GM10847 (cell line): Measurements from ENCODE around the gene ATP1A3.

Source experiments
- POLR2A ChIP-seq: IDR thresholded peaks from 2 replicates; pipeline ENCODE4 v1.6.1; 2011; ENCODE audit not compliant: insufficient read length; ENCODE audit errors: extremely low read depth

ATP1A3 gene

DNA sequence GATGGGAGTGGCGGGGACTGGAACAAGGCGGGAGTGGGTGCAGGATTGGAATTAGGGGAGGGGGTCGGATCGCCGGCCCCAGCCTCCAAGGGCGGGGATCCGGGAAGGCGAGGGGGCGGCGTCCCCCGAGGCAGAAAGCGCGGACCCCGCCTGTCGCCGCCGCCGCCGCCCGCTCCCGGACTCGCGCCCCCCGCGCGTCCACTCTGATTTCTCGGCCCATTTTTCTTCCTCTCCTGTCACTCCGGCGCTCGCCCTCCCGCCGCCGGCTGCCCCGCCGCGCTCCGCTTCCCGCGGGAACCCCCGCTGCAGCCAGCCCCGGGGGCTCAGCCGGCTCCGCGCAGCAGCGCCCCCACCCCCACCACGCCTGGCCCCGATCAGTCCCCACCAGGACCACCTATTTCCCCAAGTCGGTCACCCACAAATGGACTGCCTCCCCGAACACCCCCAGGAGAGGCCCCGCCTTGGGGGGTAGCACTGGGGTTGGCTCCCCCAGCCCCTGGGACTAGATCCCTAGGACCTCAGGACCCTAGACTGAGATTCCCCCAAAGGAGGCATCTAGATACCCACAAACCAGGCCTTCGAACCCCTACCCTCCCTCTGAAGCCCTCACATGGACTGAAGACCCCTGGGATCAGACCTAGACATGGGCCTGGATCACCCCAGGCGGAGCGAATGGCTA lies 53.2 kb downstream of the ATP1A3 start:
- no peak for TF ChIP-seq POLR2A

DNA sequence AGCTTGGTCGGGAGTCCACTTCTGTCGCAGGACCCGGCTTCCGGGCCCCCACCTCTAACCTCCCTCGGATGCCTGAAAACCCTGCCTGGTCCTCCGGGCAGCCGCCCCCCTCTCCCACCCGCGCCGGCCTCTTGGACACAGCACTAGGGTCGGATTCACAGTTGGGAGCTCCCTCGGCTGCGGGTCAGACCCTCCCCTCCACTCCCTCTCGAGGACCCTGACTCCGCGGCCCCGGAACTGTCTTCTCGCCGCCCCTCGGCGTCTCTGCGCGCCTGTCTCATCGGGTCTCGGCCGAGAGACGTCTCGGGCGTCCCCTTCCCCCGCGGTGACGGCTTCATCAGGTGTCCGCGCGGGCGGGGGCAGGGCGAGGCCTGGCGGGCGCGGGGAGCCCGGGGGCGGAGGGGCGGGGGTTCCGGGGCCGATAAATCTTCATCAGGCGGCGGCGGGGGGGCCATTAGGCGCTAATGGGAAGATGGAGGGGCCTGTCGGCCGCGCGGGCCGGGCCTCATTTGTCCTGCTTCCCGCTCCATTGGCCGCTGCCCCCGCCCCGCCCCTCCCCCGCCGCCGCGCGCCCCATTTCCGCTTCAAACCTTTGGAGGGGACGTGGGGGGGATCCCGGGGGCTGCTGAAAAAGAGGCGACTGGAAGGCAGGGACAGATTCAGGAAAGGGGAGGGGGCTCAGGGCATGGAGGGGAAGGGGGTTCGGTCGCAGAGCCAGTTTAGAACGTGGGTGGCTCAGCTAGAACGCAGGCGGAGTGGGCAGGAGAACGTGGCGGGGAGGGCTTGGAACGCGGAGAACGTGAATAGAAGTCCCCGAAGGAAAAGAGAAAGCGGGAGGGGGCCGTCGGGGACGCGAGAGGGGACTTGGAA lies 53.9 kb downstream of the ATP1A3 start:
- TF ChIP-seq POLR2A, result no peak

DNA sequence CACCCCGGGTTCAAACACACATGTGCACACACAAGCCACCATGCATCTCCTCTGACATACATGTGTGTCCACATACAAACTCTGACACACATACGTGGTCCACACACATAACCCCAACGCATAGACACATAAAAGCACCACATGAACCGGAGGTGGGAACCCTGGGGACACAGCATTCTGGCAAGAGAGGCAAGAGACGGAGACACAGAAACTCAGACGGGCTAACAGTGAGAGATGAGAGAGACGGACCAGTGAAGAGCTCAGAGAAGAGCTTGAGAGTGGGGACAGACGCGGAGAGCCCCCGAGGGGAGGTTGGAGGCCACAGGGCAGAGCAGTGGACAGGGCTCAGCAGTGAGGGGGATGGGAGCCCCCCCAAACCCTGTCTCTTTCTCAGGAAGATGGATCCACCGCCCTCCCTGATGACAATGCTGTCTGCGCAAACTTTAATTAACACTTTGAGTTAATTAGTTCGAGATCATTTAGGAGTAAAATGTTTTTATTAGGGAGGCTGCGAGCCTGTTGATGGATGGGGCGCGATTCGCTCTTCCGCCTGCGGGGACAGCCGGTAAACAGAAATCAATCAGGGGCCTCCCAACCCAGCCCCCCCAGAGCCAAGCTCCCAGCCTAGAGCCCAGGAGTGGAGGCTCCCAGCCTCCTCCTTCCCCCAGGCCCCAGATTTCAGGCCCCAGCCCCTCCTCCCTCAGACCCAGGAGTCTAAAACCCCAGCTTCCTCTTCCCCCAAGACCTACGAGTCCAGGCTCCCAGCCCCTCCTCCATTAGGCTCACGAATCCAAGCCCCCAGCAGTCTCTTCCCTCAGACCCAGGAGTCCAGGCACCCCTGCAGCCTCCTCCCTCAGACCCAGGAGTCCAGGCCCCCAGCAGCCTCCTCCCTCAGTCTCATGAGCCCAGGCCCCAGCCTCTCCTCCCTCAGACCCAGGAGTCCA lies 56.2 kb downstream of the ATP1A3 start:
- no peak for TF ChIP-seq POLR2A

DNA sequence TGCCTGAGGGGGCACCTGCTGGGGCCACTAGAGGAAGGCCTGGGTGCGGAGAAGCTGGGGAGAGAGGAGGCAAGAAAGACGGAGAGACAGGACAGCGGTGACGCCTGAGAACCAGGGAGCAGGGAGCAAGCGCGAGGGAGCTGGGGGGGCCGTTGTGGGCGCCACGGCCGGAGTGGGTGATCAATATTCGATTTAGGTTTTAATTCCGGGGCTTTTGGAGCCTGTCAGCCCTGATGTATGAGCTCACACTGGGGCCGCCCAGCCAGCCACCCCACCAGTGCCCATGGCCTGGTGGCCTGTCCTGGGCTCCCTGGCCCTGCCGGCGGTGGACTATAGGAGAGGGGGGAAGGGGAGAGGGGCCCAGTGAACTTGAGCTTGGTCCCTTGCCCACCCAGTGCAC lies 57.1 kb downstream of the ATP1A3 start:
- no peak for TF ChIP-seq POLR2A

DNA sequence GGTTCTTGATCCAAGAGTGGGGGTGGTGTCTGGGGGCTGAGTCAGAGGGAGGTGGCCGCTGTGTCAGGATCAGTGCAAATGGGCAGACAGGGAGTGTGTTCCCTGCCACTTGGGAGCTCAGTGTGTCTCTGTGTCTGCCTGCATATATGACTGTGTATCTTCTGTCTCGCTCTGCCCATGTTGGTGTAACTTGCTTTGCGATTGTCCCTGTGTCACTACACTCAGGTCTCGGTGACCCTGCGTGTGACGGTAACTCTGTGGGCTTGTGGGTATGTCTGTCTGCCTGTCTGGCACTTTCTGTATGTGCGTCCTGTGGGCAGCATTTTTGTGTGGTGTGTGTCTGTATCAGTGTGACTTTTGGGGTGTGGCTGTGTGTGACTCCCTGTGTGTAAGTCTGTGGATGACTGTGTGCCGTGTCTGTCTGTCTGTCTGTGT lies 57.6 kb downstream of the ATP1A3 start:
- TF ChIP-seq POLR2A, result no peak

DNA sequence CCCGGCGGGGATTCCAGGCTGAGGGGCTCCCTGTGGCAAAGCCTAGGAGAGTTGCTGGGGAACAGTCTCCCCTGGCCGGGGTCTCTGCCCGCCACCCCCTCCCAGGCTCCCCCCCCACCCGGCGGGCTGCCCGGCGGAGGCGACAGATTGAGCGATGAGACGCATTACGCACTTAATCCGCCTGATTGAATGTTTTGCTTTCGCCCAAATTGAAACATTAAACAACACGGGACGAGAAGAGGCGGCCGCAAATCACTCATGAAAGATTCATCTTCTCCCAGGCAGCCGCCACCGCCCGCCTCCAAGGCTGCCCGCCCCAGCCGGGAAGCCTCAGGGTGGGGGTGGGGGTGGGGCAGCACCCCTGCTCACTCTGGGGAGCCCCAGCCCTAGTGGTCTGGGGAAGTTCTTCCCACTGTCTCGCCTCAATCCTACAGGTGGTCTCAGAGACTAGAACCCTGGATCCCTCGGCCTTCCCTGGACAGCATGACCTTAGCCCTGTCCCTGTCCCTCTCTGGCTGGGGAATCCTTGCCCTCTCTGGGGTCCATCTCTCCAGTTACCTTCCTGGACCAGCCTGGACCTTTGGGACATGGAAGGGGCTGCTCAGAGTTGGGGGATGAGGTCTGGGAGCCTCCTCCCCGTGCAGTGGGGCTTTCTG lies 58.1 kb downstream of the ATP1A3 start:
- no peak for TF ChIP-seq POLR2A

DNA sequence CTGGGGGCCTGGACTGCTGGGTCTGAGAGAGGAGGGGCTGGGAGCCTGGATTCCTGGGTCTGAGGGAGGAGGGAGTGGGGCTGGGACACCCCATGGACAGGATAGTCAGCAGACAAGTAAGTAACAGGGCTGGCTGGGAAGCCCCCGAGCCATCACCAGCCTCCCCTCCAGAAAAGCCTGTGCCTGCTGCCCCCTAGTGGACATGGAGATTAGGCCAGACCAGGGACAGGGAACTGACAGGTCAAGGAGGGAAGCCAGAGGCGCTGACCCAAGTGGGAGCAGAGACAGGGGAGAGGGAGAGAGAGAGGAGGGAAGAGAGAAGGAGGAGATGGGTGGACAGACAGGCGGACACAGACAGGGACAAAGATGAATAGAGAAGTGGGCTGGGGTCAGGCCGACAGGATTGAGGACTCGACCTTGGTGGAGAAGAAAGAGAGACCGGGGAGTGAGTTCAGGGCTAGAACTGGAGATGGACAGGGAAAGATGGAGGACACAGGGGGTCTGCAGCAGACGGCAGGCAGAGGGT lies 59.1 kb downstream of the ATP1A3 start:
- TF ChIP-seq POLR2A, result no peak

DNA sequence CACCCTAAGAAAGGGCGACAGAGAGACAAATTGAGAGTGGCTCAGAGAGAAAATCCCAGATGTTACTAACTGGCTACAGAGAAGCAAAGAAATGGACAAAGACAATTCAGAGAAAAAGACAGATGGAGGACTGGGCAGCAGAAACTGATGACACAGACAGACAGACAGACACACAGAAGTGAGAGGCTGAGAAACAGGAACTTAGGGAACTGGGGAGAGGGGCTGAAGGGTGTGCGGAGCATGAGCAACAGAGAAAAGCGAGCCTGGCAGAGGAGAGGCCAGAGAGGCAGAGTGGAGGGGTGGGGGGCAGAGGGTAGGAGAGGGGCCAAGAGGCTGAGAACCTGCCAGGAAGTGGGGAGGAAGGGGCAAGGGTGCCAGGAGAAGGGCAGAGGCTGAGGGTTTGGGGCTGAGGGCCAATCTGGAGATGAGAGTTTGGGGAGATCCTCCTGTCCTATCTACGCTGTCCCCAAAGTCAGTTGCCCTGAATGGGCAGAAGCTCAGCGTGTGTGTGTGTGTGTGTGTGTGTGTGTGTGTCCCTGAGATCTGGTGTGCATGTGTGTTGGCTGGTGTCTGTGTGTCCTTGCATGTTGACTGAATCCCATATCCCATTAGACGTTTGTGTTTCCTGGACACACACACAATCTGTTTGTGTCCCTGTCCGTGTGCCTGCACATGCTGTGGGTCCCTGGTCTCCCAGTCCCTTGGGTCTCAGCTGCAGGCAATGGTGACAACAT lies 60.2 kb downstream of the ATP1A3 start:
- TF ChIP-seq POLR2A, result no peak

DNA sequence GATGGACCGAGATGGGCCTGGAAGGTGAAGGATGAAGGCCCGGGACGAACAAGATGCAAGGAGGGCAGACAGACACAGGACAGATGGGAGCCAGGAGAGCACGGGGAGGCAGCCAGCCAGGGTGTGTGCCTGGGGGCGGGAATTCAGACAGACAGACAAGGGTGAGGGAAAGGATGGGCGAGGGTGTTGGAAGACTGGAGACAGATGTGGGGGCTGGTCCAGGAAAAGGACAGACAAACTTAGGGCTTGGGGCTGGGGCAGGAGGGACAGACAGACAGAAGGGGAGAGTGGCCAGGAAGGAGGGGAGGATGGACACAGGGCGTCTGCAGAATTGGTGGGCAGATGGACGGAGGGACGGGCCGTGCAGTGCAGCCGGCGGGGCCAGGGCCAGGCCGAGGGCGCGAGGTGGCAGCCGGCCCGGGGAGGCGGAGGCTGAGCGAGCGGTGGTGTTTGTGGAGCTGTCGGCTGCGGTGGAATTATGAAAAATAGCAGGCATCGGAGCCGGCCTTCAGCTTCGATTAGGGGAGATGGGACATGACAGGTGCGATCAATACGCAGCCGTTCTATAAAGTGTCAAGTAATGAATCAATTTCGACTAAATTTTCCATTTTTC lies 61.2 kb downstream of the ATP1A3 start:
- TF ChIP-seq POLR2A, result no peak

DNA sequence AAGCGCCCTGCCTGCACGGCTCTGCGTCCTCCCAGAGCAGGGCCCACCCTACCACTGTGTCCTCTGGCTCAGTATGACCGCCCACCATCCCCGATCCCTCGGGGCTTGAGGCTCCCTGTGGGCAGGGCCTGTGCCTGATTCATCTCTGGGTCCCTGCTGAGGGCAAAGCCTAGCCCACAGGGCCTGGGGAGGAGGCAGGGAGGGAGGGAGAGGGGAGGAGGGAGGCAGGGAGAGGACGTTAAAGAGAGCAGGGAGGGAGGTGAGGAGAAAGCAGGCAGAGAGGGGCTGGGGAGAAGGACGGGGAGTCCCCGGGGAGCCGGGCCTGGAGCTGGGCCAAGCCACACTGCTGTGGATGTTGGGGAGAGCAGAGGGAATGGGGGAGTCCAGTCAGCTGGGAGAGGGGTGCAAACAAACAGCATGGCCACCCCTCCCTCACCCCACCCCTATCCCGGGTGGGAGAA lies 61.7 kb downstream of the ATP1A3 start:
- TF ChIP-seq POLR2A, result no peak

DNA sequence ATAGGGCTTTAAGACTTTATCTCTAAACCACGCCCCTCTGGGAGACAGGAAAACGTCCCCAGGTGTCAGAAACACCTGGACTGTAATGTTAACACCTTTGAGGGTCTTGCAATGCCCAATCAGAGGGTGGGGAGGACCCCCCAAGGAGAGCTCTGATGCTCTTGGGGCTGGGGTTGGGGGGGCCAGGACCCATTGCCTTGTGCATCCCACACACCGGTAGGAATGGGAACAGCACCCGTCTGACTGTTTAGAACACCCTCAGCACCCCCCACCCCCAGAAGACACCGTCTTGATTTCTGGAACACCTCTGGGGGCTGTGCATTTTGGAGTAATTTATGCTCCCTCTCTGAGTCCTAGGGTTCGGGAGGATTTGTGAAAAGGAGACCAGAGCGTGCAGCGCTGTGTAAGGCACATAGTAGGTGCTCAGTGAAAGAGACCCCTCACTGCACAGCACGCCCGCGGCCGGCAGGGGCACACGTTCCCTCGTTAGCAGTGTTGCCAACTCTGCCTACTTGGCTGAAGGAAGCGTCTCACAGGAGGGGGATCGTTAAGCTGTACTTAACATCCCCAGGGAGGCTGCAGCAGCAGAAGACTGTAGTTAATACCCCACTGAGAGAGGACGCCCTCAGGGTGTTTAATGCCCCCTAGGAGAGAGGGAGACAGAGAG lies 63.0 kb downstream of the ATP1A3 start:
- no peak for TF ChIP-seq POLR2A

DNA sequence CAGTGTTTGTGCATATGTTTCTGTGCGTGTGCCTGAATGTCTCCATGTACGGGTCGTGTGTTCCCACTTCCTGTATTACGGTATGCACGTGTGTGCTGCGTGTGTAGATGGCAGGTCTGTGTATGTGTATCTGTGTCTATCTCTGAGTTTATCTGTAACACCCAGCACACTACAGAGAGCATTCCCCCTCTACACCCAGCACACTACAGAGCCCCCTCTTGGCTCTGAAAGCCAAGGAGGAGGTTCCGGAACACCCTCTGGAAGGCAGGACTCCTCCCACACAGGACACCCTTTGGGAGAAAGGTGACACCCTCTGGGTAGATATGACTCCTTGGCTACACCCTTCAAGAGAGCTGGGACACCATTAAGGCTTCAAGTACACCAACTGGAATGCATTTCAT lies 63.7 kb downstream of the ATP1A3 start:
- no peak for TF ChIP-seq POLR2A

DNA sequence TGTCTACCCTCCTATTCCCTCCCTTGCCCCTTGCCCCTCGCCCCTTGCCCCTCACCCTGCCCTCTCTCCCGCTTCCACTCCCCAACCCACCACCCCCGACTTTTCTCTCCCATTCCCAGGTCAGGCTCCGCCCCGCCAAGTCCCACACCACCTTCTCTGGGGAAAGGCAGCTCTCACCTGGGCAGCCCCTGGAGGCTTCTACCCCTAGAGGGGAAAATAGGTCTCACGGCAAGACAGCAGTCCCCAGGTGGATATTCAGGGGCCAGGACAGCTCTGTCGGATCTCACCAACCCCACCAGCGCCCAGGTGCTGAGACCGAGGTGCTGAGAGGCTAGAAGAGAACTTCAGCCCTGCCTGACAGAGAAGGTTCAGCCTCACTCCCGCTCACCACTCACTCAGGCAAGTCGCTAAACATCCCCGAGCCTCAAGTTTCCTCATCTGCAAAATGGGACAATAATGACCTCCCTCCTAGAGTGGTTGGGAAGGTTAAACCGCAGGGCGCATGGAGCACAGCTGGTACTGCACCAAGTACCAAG lies 64.4 kb downstream of the ATP1A3 start:
- TF ChIP-seq POLR2A, result no peak
